Keratinocyte (primary cell): Measurements from ENCODE around the gene RELA.

ENCODE experiments used
- CTCF ChIP-seq, 3 experiments: IDR thresholded peaks in 1 of 3; conservative IDR thresholded peaks in 1 of 3; optimal IDR thresholded peaks in 1 of 3; 2 replicates in 2 of 3; 3 replicates in 1 of 3; pipeline versions ENCODE3 to v1.5.1; 2011; ENCODE audit warnings: low read length in 3 of 3, mild to moderate bottlenecking in 3 of 3, moderate library complexity in 2 of 3, control low read depth in 1 of 3, inconsistent platforms in 1 of 3; ENCODE audit not compliant: insufficient read depth in 2 of 3; ENCODE audit errors: extremely low read depth in 1 of 3
- EZH2 ChIP-seq: IDR thresholded peaks from one replicate; pipeline ENCODE4 v1.6.1; 2012; ENCODE audit warnings: inconsistent platforms, mild to moderate bottlenecking, low read length, moderate library complexity

DNA sequence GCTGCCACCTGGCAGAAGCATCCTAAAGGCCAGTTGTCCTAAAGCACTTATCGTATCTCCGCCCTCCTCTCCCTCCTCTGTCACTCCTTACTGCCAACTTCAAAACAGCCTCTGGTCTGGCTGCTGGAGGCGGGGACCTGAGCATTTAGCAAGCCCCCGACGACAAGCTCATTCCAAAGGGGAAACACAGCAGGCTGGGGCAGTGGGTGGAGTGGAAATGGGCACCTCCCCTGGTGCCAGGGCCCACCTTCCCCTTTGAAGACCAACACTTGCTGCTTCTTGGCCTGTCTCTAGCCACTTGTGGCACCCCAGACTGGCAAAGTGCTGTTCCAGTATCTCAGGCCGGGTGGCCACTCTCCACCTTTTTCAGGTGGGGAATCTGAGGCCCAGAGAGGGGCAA lies 52.3 kb downstream of the RELA start:
- TF ChIP-seq CTCF (optimal IDR thresholded peaks at IDR 0.05 in 1 of 3, IDR thresholded peaks at IDR 0.05 in 1 of 3, conservative IDR thresholded peaks at IDR 0.05 in 1 of 3; ENCODE audit: extremely low read depth in 1 of 3, insufficient read depth in 2 of 3, low read length in 3 of 3) (no peak), EZH2 (no peak)
